ENCODE measurements around the gene RPRD1B.

The RPRD1B gene

DNA sequence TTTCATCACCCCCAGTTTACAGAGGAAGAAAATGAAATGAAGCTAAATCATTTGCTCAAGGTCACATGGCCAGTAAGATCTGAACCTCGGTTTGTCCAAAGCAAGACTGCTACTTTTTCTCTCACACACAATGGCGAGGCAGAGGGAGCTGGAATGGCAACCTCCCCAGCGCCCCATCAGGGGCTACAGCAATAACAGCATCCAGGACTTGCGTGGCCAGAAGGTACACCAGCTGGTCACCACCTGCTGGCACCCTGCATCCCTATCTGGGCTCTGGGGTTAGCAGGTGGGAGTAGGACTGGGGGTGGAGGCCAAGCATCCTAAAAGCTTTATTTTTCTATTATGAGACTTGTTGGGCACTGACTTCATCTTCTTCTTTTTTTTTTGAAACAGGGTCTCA is 41.6 kb upstream of the RPRD1B start:
- H3K27me3 ChIP-seq (ENCODE audit: control insufficient read depth, insufficient read depth, low read length): no peaks in the 10 kb centered on the region
- H3K9me3 ChIP-seq (ENCODE audit: control insufficient read depth, low read length): no peaks in the 10 kb centered on the region
- H3K4me3 ChIP-seq (ENCODE audit: low read length): no peak overlapping the region
- no peaks in the 10 kb centered on the region for H3K36me3 ChIP-seq (ENCODE audit: control insufficient read depth, insufficient read depth, low read length)
- H3K9ac ChIP-seq (ENCODE audit: low read length): no peak overlapping the region
- H3K4me1 ChIP-seq (ENCODE audit: control insufficient read depth, insufficient read depth, low read length): peaks cover 48% of the 10 kb centered on the region

- Histone ChIP-seq H3K27me3 (ENCODE audit: control insufficient read depth, insufficient read depth, low read length) (no peaks in the 10 kb centered on the region), H3K4me3 (ENCODE audit: low read length) (no peak overlapping the region), H3K4me1 (ENCODE audit: control insufficient read depth, insufficient read depth, low read length) (peaks cover 38% of the 10 kb centered on the region), H3K9me3 (ENCODE audit: control insufficient read depth, low read length) (no peaks in the 10 kb centered on the region), H3K9ac (ENCODE audit: low read length) (no peak overlapping the region), H3K36me3 (ENCODE audit: control insufficient read depth, insufficient read depth, low read length) (no peaks in the 10 kb centered on the region)
These were observed 40.6 kb upstream of the RPRD1B start for GRCh38 chr20:37992802-37993409.

- Histone ChIP-seq H3K4me1 (ENCODE audit: control insufficient read depth, insufficient read depth, low read length) (peaks cover 30% of the 10 kb centered on the region), H3K9me3 (ENCODE audit: control insufficient read depth, low read length) (no peaks in the 10 kb centered on the region), H3K27me3 (ENCODE audit: control insufficient read depth, insufficient read depth, low read length) (no peaks in the 10 kb centered on the region), H3K4me3 (ENCODE audit: low read length) (no peak overlapping the region), H3K9ac (ENCODE audit: low read length) (no peak overlapping the region), H3K36me3 (ENCODE audit: control insufficient read depth, insufficient read depth, low read length) (no peaks in the 10 kb centered on the region)
These were observed 39.0 kb upstream of the RPRD1B start for GRCh38 chr20:37994512-37994911.

DNA sequence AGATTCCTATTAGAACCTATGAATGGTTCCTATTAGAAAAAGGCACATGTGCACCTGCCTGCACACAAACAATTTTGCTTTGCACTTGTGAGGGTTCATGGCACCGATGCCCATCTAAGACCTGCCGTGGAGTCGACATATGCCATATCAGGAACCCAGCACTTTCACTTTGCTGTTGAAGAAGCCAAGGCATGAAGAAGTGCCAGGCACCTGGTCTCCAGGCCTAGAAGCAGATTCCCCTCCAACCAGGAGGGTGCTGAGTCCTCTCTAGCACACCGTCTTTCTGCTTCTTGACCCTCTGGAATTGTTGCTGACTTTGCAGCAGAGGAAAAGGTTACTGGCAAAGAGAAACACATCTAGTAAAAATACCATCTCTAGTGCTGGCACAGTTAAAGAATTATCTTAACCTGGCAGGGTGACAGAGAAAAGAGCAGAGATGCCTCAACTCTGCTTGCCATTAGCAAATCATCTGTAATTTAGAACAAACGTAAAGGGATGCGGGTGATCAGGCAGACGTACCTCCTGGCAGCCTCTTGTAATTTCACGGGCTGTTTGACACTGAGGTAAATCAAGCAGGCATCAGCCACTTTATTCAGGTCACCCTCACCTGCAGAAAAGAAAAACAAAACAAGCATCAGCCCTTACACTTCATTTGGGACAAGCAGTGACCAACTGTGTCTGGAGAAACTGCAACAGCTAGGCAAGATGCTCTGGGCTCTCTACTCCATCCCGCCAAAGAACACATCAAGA is 37.5 kb upstream of the RPRD1B start:
- H3K36me3 ChIP-seq (ENCODE audit: control insufficient read depth, insufficient read depth, low read length): no peaks in the 10 kb centered on the region
- H3K27me3 ChIP-seq (ENCODE audit: control insufficient read depth, insufficient read depth, low read length): no peaks in the 10 kb centered on the region
- H3K4me3 ChIP-seq (ENCODE audit: low read length): no peak overlapping the region
- no peak overlapping the region for H3K9ac ChIP-seq (ENCODE audit: low read length)
- no peaks in the 10 kb centered on the region for H3K9me3 ChIP-seq (ENCODE audit: control insufficient read depth, low read length)
- peaks cover 16% of the 10 kb centered on the region for H3K4me1 ChIP-seq (ENCODE audit: control insufficient read depth, insufficient read depth, low read length)

DNA sequence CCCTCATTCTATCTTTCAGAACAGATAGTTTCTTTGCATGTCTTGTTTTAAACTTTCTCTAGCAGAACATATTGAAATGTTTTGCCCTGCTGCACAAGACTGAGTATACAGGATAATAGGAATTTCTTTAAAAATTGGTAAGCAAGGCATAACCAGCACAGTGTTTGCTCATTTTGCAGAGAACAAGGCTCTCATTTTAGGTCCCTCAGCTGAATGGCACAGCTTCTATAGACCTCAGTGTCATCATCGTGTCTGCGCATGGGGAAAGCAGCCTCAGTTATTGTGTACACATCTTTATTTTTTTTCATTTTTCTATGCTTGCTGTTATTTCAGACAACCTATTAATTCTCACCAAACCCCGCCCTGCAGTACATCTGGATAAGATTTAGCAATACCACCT is 36.0 kb upstream of the RPRD1B start:
- Histone ChIP-seq H3K9me3 (ENCODE audit: control insufficient read depth, low read length) (no peaks in the 10 kb centered on the region), H3K27me3 (ENCODE audit: control insufficient read depth, insufficient read depth, low read length) (no peaks in the 10 kb centered on the region), H3K36me3 (ENCODE audit: control insufficient read depth, insufficient read depth, low read length) (peaks cover 5% of the 10 kb centered on the region), H3K4me3 (ENCODE audit: low read length) (no peak overlapping the region), H3K4me1 (ENCODE audit: control insufficient read depth, insufficient read depth, low read length) (peaks cover 7% of the 10 kb centered on the region), H3K9ac (ENCODE audit: low read length) (no peak overlapping the region)

DNA sequence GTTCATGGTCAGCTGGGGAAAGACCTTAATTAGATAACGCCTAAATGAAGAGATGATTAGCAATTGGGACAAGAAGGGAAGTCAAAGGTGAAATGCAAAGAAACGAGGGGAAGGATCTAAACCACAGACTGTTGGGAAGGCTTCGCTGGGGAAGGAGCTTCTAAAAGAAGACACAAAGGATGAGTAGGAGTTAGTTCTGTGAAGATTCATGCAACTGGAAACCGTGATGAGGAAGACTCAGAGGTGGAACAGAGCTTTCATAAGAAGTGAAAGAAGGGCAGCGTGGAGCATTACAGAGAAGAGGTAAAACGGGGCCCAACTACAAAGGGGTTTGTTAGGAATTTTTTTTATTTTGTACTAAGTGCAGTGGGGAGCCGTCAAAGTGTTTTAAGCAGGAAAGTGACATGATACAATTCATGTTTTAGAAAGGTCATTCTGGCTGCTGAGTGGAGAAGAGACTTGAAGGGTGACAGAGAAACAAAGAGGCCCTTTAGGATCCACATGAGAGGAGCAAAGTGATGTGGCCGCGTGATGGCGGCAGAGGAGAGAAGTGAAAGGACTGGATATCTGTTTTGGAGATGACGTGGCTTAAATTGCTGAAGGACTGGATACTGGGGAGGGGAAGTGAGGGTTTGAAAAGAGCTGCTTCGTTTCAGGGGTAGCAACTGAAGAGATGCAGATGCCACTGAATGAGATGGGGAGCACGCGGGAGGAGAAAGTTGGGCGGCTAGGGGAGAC is 33.9 kb upstream of the RPRD1B start:
- H3K27me3 ChIP-seq (ENCODE audit: control insufficient read depth, insufficient read depth, low read length): no peaks in the 10 kb centered on the region
- no peaks in the 10 kb centered on the region for H3K9me3 ChIP-seq (ENCODE audit: control insufficient read depth, low read length)
- no peak overlapping the region for H3K9ac ChIP-seq (ENCODE audit: low read length)
- H3K36me3 ChIP-seq (ENCODE audit: control insufficient read depth, insufficient read depth, low read length): peaks cover 5% of the 10 kb centered on the region
- H3K4me3 ChIP-seq (ENCODE audit: low read length): no peak overlapping the region
- no peaks in the 10 kb centered on the region for H3K4me1 ChIP-seq (ENCODE audit: control insufficient read depth, insufficient read depth, low read length)

- no peaks in the 10 kb centered on the region for H3K9me3 ChIP-seq (ENCODE audit: control insufficient read depth, low read length)
- H3K36me3 ChIP-seq (ENCODE audit: control insufficient read depth, insufficient read depth, low read length): peaks cover 5% of the 10 kb centered on the region
- H3K4me1 ChIP-seq (ENCODE audit: control insufficient read depth, insufficient read depth, low read length): no peaks in the 10 kb centered on the region
- H3K4me3 ChIP-seq (ENCODE audit: low read length): no peak overlapping the region
- H3K9ac ChIP-seq (ENCODE audit: low read length): no peak overlapping the region
- H3K27me3 ChIP-seq (ENCODE audit: control insufficient read depth, insufficient read depth, low read length): no peaks in the 10 kb centered on the region
These were observed 33.3 kb upstream of the RPRD1B start for GRCh38 chr20:38000293-38000692.

DNA sequence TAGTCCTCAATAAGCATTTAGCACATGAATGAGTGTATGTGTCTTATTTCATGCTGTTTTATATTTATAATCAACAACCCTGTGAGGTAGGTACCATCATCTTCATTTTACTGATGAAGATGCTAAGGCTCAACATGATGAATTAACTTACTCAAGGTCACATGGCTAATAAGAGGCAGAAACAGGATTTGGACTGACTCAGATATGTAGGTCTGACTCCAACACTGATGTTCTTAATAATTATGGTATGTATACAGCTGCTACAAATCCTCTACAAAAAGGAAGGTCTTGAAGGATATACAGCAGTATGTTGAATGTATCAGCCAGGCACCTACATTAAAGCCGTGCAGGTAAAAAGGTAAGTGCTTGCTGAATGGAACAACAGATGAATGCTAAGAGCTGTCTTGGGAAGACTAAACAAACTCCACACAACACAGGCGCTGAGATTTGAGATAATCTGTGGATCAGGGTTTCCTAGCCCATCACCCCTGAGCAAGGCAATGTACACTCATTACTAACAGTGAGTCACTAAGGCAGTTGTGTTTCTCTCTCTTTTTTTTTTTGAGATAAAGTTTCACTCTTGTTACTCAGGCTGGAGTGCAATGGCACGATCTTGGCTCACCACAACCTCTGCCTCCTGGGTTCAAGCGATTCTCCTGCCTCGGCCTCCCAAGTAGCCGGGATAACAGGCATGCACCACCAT is 32.2 kb upstream of the RPRD1B start:
- Histone ChIP-seq H3K36me3 (ENCODE audit: control insufficient read depth, insufficient read depth, low read length) (peaks cover 5% of the 10 kb centered on the region), H3K4me1 (ENCODE audit: control insufficient read depth, insufficient read depth, low read length) (no peaks in the 10 kb centered on the region), H3K9ac (ENCODE audit: low read length) (no peak overlapping the region), H3K4me3 (ENCODE audit: low read length) (no peak overlapping the region), H3K9me3 (ENCODE audit: control insufficient read depth, low read length) (no peaks in the 10 kb centered on the region), H3K27me3 (ENCODE audit: control insufficient read depth, insufficient read depth, low read length) (no peaks in the 10 kb centered on the region)

GRCh38 chr20:38001981-38002380 is 31.6 kb upstream of the RPRD1B start:
- H3K4me3 ChIP-seq (ENCODE audit: low read length): no peak overlapping the region
- H3K4me1 ChIP-seq (ENCODE audit: control insufficient read depth, insufficient read depth, low read length): no peaks in the 10 kb centered on the region
- no peaks in the 10 kb centered on the region for H3K9me3 ChIP-seq (ENCODE audit: control insufficient read depth, low read length)
- no peak overlapping the region for H3K9ac ChIP-seq (ENCODE audit: low read length)
- H3K27me3 ChIP-seq (ENCODE audit: control insufficient read depth, insufficient read depth, low read length): no peaks in the 10 kb centered on the region
- peaks cover 5% of the 10 kb centered on the region for H3K36me3 ChIP-seq (ENCODE audit: control insufficient read depth, insufficient read depth, low read length)

- Histone ChIP-seq H3K4me1 (ENCODE audit: control insufficient read depth, insufficient read depth, low read length) (no peaks in the 10 kb centered on the region), H3K9ac (ENCODE audit: low read length) (no peak overlapping the region), H3K36me3 (ENCODE audit: control insufficient read depth, insufficient read depth, low read length) (peaks cover 5% of the 10 kb centered on the region), H3K4me3 (ENCODE audit: low read length) (no peak overlapping the region), H3K9me3 (ENCODE audit: control insufficient read depth, low read length) (no peaks in the 10 kb centered on the region), H3K27me3 (ENCODE audit: control insufficient read depth, insufficient read depth, low read length) (no peaks in the 10 kb centered on the region)
These were observed 31.1 kb upstream of the RPRD1B start for GRCh38 chr20:38002422-38002821.

GRCh38 chr20:38004416-38004815 is 29.1 kb upstream of the RPRD1B start:
- Histone ChIP-seq H3K9me3 (ENCODE audit: control insufficient read depth, low read length) (no peaks in the 10 kb centered on the region), H3K36me3 (ENCODE audit: control insufficient read depth, insufficient read depth, low read length) (peaks cover 5% of the 10 kb centered on the region), H3K4me3 (ENCODE audit: low read length) (no peak overlapping the region), H3K9ac (ENCODE audit: low read length) (no peak overlapping the region), H3K4me1 (ENCODE audit: control insufficient read depth, insufficient read depth, low read length) (no peaks in the 10 kb centered on the region), H3K27me3 (ENCODE audit: control insufficient read depth, insufficient read depth, low read length) (no peaks in the 10 kb centered on the region)

DNA sequence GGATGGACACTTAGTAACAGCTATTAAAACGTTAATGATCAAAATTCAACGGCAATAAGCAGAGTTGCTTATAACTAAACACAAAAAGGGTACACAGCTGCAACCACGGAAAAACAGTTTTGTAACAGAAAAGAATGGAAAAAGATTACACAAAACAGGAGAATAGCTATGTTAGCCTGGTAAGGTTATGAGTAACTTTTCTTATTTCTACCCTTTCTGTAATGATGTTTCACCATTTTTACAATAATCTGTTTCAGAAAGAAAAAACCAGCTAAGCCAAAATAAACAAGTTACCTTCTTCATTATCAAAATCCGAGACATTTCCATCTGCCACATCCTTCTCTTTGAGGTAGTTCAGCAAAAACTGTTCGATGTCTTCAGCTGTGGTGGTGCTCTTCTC is 27.6 kb upstream of the RPRD1B start:
- no peaks in the 10 kb centered on the region for H3K27me3 ChIP-seq (ENCODE audit: control insufficient read depth, insufficient read depth, low read length)
- H3K9me3 ChIP-seq (ENCODE audit: control insufficient read depth, low read length): no peaks in the 10 kb centered on the region
- no peak overlapping the region for H3K4me3 ChIP-seq (ENCODE audit: low read length)
- peaks cover 5% of the 10 kb centered on the region for H3K36me3 ChIP-seq (ENCODE audit: control insufficient read depth, insufficient read depth, low read length)
- H3K4me1 ChIP-seq (ENCODE audit: control insufficient read depth, insufficient read depth, low read length): no peaks in the 10 kb centered on the region
- H3K9ac ChIP-seq (ENCODE audit: low read length): no peak overlapping the region

All from mucosa of stomach (tissue), 1 donor.